Uterus (tissue), 4 donors: ENCODE measurements around the gene LGR6. TPM values are rescaled to one million over a fixed set of nuclear protein-coding genes. Genes with fewer than 3 reads are reported as not detected.

ENCODE experiments used
- DNase-seq, 2 donors: peaks; one replicate each; pipeline ENCODE4 v3.0.0-alpha.2; 2019 to 2020
- H3K27ac ChIP-seq, 2 donors: fragments of 200-600 bp; sonication (generic); 1 replicate in 1 of 2; 2 replicates in 1 of 2; pipeline ENCODE4 v1.5.1; 2016 to 2018
- H3K27me3 ChIP-seq, 2 donors: fragments of 200-600 bp; sonication (generic); one replicate each; pipeline ENCODE4 v1.5.1; 2018 to 2019; ENCODE audit warnings: control low read depth in 1 of 2
- H3K36me3 ChIP-seq, 2 donors: fragments of 200-600 bp; sonication (generic); one replicate each; pipeline ENCODE4 v1.5.1; 2019; ENCODE audit warnings: control low read depth in 1 of 2
- H3K4me1 ChIP-seq, 2 donors: fragments of 200-600 bp; sonication (generic); one replicate each; pipeline ENCODE4 v1.5.1; 2018 to 2019; ENCODE audit warnings: control low read depth in 1 of 2
- H3K4me3 ChIP-seq, 2 donors: fragments of 200-600 bp; sonication (generic); 1 replicate in 1 of 2; 2 replicates in 1 of 2; pipeline ENCODE4 v1.5.1; 2018 to 2019; ENCODE audit warnings: mild to moderate bottlenecking in 1 of 2
- H3K9me3 ChIP-seq, 2 donors: fragments of 200-600 bp; sonication (generic); one replicate each; pipeline ENCODE4 v1.5.1; 2019; ENCODE audit warnings: control low read depth in 1 of 2
- POLR2A ChIP-seq, 2 donors: fragments of 450-650 bp; IDR thresholded peaks; one replicate each; pipeline ENCODE4 v1.6.1; 2016; ENCODE audit warnings: antibody characterized with exemption in 2 of 2, mild to moderate bottlenecking in 1 of 2, moderate library complexity in 1 of 2
- intact Hi-C: fragments of 100-400 bp; cut with DNase I; formaldehyde crosslinking; loops from one replicate; pipeline ENCODE4 v1.15.1; 2023; ENCODE audit warnings: low total_unique reads
- total RNA-seq, 4 donors: library from RNA; depleted of rRNA in 3 of 4; stranded (reverse); fragments of >200 nt in 3 of 4; gene quantifications; one replicate each; pipeline versions ENCODE4 v1.1.0 to v1.2.4, GENCODE V29; 2014 to 2023
- TF ChIP-seq, protein P1 (sequence below), 4 experiments: fragments of 200-600 bp in 2 of 4; fragments of 450-650 bp in 2 of 4; sonication (generic) in 2 of 4; IDR thresholded peaks; one replicate each; pipeline ENCODE4 v1.5.1; 2016 to 2019; ENCODE audit warnings: antibody characterized with exemption in 4 of 4, mild to moderate bottlenecking in 2 of 4, moderate library complexity in 1 of 4
- donor health status: DM: yes; HTN: yes; CAD: no.

The LGR6 gene
- total RNA-seq, 4 donors from 2014 or later, result 3.5 to 7.2 (median 4.0) TPM; not detected in 1

DNA sequence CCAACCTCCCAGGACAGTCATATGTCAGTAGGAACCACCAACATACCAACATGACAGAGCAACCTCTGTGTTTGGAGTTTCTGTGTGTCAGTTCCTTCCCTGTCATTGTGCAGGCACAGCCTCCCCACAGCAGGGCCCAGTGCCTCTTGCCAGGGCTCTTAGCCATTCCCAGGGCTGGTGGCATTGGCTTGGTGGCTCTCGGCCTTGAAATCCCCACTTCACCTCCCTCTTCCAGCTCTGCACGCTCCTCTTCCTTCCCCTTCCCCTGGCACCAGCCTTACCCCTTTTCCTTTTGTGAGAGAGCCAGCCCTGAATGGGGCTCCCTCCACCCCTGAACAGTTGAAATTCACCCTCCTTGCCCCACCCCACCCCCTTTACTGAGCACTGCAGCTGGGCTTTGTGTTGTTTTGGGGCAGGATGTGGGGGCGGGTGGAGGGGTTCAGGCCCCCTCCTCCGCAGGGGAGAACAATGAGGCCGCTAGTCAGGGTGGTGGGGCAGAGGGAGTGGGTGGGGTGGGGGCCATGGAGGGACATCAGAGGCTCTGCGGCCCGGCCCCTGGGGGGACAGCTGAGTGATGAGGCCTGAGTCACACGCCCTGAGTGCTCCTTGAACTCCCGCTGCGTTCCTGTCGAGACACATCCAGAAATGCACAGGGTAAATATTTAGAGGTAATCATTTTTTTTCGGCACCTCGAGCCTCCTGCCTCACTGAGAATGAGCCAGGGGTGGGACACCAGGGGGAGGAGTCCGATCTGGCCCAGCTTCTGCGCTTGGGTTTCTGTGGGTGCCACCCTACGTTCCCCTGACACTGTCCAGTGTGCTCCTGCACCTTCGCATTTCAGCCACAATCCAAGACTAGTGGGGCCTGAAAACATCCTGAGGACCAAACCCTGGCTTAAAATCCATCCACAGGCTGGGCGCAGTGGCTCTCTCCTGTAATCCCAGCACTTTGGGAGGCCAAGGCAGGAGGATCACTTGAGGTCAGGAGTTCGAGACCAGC is 28.6 kb downstream of the LGR6 start:
- Histone ChIP-seq H3K36me3 (no peaks in the 10 kb centered on the region), H3K27me3 (no peaks in the 10 kb centered on the region), H3K27ac (no peak overlapping the region), H3K4me1 (no peaks in the 10 kb centered on the region), H3K9me3 (no peaks in the 10 kb centered on the region), H3K4me3 (no peak overlapping the region)
- TF ChIP-seq, protein P1, sequence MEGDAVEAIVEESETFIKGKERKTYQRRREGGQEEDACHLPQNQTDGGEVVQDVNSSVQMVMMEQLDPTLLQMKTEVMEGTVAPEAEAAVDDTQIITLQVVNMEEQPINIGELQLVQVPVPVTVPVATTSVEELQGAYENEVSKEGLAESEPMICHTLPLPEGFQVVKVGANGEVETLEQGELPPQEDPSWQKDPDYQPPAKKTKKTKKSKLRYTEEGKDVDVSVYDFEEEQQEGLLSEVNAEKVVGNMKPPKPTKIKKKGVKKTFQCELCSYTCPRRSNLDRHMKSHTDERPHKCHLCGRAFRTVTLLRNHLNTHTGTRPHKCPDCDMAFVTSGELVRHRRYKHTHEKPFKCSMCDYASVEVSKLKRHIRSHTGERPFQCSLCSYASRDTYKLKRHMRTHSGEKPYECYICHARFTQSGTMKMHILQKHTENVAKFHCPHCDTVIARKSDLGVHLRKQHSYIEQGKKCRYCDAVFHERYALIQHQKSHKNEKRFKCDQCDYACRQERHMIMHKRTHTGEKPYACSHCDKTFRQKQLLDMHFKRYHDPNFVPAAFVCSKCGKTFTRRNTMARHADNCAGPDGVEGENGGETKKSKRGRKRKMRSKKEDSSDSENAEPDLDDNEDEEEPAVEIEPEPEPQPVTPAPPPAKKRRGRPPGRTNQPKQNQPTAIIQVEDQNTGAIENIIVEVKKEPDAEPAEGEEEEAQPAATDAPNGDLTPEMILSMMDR (IDR thresholded peaks at IDR 0.05), result no peak
- TF ChIP-seq POLR2A (IDR thresholded peaks at IDR 0.05), result no peak
- intact Hi-C loops, result no loop called here
- DNase-seq, result no peak

DNA sequence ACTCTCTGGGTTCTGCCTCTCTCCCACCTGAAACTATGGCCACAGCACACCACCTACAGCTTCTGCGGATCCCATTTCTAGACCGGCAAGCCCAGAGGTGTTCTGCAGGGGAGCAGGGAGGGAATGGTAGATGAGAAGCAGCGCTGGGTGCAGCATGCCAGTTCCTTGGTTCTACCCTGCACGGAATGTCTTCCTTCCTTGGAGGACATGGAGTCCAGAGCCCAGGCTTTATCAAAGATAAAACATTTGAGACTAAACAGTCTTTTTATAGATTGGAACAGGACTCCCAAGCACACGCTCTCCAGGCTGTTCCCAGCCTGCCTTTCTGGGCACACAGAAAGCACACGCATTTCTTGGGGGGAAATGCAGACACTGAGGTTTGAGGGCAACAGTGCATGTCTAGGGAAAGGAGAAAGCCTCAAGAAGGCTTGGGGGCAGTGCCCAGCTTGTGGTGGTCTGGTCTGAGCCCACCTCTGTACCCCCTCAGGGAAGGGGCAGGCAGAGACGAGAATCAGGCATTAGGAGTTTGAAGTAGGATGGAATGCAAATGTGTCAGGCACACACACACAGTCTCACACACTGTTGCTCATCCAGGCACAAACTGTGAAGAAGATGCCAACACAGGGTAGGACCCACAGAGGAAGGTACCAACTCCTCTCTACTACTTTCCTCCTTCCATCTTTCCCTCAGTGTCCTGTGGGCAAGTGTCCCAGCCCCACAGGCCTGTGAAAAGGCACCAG is 29.7 kb downstream of the LGR6 start:
- Histone ChIP-seq H3K4me3 (no peak overlapping the region), H3K36me3 (no peaks in the 10 kb centered on the region), H3K4me1 (no peaks in the 10 kb centered on the region), H3K27me3 (no peaks in the 10 kb centered on the region), H3K27ac (no peak overlapping the region), H3K9me3 (no peaks in the 10 kb centered on the region)
- DNase-seq, result no peak
- TF ChIP-seq POLR2A (IDR thresholded peaks at IDR 0.05), result no peak
- TF ChIP-seq, protein P1 (IDR thresholded peaks at IDR 0.05), result no peak
- intact Hi-C loops, result no loop called here

DNA sequence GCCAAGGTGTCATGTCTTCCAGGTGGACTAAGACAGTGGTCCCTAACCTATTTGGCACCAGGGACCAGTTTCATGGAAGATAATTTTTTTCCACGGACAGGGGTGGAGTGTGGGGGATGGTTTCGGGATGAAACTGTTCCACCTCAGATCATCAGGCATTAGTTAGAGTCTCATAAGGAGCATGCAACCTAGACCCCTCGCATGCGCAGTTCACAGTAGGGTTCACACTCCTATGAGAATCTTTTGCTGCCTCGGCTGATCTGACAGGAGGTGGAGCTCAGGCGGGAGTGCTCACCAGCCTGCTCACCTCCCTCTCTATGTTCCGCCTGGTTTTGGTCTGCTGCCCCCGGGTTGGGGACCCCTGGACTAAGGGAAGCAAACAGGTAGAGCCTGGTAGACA is 30.9 kb downstream of the LGR6 start:
- TF ChIP-seq, protein P1 (IDR thresholded peaks at IDR 0.05), result no peak
- TF ChIP-seq POLR2A (IDR thresholded peaks at IDR 0.05), result no peak
- Histone ChIP-seq H3K27me3 (no peaks in the 10 kb centered on the region), H3K36me3 (no peaks in the 10 kb centered on the region), H3K4me3 (no peak overlapping the region), H3K4me1 (no peaks in the 10 kb centered on the region), H3K9me3 (no peaks in the 10 kb centered on the region), H3K27ac (no peak overlapping the region)
- intact Hi-C loops, result no loop called here
- no peak for DNase-seq

GRCh38 chr1:202225131-202225530 is 31.5 kb downstream of the LGR6 start:
- Histone ChIP-seq H3K4me3 (no peak overlapping the region), H3K4me1 (no peaks in the 10 kb centered on the region), H3K27me3 (no peaks in the 10 kb centered on the region), H3K36me3 (no peaks in the 10 kb centered on the region), H3K27ac (no peak overlapping the region), H3K9me3 (no peaks in the 10 kb centered on the region)
- no peak for DNase-seq
- intact Hi-C loops, result no loop called here
- TF ChIP-seq POLR2A (IDR thresholded peaks at IDR 0.05), result no peak
- TF ChIP-seq, protein P1 (IDR thresholded peaks at IDR 0.05), result no peak
